GM12801 (cell line): Measurements from ENCODE around the gene GAREM2.

Experiments
- CTCF ChIP-seq: IDR thresholded peaks from one replicate; pipeline ENCODE4 v1.5.1; 2011; ENCODE audit warnings: control low read depth; ENCODE audit not compliant: insufficient read length; ENCODE audit errors: extremely low read depth

The GAREM2 gene

GRCh38 chr2:26162963-26163362 lies 9.9 kb upstream of the GAREM2 start:
- no peak for TF ChIP-seq CTCF

- no peak for TF ChIP-seq CTCF
Observed at GRCh38 chr2:26164231-26164630, 8.7 kb upstream of the GAREM2 start.

- no peak for TF ChIP-seq CTCF
Observed at GRCh38 chr2:26164641-26165211, 8.2 kb upstream of the GAREM2 start.

- TF ChIP-seq CTCF = no peak
Observed at GRCh38 chr2:26165403-26165802, 7.5 kb upstream of the GAREM2 start.

GRCh38 chr2:26168785-26169184 lies 4.1 kb upstream of the GAREM2 start:
- TF ChIP-seq CTCF = no peak

GRCh38 chr2:26169226-26169625 lies 3.7 kb upstream of the GAREM2 start:
- TF ChIP-seq CTCF = no peak

- no peak for TF ChIP-seq CTCF
Observed at GRCh38 chr2:26169681-26170414, 3.0 kb upstream of the GAREM2 start.
